DND-41 (cell line): ENCODE measurements around the gene TDRD9.

Experiments
- EZH2 ChIP-seq: IDR thresholded peaks from 3 replicates; pipeline ENCODE4 v1.6.1; 2012; ENCODE audit warnings: borderline replicate concordance, low read depth, mild to moderate bottlenecking, moderate library complexity, low read length, inconsistent platforms; ENCODE audit not compliant: severe bottlenecking
- TF ChIP-seq, protein P1 (sequence below): IDR thresholded peaks from 2 replicates; pipeline ENCODE4 v1.5.1; 2012; ENCODE audit warnings: borderline replicate concordance, low read length, moderate library complexity, mild to moderate bottlenecking; ENCODE audit not compliant: poor library complexity, severe bottlenecking; ENCODE audit errors: extremely low read depth

DNA sequence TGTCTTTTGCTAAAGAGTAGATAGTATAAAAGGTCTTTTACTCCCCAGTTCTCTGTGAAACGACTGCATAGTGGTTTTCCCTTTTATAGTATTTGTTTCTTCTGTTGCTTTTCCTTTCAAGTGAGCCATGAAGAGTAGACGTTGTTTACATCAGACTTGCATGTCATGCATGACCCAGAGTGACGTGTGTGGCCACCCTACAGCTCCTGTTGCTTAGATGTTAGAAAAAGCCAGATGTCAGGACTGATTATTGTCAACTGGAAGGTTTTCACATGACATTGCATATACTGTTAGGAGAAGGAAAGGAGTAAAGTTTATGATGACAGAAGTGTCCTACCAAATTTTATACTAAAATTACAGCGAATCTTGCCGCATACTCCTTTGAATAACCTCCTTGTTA, 15.4 kb downstream of the TDRD9 start:
- TF ChIP-seq, protein P1, sequence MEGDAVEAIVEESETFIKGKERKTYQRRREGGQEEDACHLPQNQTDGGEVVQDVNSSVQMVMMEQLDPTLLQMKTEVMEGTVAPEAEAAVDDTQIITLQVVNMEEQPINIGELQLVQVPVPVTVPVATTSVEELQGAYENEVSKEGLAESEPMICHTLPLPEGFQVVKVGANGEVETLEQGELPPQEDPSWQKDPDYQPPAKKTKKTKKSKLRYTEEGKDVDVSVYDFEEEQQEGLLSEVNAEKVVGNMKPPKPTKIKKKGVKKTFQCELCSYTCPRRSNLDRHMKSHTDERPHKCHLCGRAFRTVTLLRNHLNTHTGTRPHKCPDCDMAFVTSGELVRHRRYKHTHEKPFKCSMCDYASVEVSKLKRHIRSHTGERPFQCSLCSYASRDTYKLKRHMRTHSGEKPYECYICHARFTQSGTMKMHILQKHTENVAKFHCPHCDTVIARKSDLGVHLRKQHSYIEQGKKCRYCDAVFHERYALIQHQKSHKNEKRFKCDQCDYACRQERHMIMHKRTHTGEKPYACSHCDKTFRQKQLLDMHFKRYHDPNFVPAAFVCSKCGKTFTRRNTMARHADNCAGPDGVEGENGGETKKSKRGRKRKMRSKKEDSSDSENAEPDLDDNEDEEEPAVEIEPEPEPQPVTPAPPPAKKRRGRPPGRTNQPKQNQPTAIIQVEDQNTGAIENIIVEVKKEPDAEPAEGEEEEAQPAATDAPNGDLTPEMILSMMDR, result no peak
- no peak for TF ChIP-seq EZH2
